Measurements from ENCODE around the gene RLIM.

Gene RLIM

DNA sequence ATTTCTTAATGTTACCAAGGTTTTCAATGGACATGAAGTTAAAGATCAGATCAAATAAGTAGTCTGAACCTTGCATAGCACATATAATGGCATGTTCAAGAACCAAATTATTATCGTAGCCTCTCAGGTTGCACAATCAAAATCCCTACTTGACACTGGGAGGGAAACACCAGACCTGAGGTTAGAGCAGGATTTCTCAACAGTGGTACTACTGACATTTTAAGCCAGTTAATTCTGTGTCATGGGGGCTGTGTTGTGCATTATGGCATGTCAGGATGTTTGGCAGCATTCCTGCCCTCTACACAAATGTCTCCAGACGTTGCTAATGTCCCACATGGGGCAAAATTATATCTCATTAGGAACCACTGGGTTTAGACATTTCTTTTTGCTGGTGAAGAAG, 20.8 kb downstream of the RLIM start:
- no peak overlapping the region for H2AFZ ChIP-seq
- H3K27me3 ChIP-seq (ENCODE audit: control insufficient read depth, insufficient read depth, low read length): no peaks in the 10 kb centered on the region
- TF ChIP-seq, protein P1, sequence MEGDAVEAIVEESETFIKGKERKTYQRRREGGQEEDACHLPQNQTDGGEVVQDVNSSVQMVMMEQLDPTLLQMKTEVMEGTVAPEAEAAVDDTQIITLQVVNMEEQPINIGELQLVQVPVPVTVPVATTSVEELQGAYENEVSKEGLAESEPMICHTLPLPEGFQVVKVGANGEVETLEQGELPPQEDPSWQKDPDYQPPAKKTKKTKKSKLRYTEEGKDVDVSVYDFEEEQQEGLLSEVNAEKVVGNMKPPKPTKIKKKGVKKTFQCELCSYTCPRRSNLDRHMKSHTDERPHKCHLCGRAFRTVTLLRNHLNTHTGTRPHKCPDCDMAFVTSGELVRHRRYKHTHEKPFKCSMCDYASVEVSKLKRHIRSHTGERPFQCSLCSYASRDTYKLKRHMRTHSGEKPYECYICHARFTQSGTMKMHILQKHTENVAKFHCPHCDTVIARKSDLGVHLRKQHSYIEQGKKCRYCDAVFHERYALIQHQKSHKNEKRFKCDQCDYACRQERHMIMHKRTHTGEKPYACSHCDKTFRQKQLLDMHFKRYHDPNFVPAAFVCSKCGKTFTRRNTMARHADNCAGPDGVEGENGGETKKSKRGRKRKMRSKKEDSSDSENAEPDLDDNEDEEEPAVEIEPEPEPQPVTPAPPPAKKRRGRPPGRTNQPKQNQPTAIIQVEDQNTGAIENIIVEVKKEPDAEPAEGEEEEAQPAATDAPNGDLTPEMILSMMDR (IDR thresholded peaks at IDR 0.05): no peak

DNA sequence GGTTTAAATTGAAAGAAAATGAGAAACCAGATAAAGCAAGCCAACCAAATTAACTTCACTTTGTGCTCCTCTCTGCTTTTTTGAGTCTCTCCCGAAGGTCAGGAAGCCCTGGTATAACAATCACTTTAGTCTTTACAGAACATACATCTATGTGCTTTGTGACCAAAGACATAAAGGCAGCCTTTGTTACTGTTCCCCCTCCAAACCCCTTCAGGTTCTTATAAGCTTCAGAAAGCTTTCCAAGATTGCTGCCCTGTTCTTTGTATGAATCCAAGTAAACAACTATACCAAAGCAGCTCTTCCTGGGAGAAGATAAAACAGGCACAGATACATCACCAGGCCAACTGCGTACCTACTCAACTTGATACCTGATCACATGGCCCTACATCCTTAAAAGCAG, 28.7 kb downstream of the RLIM start:
- Histone ChIP-seq H3K9me3 (ENCODE audit: control insufficient read depth, low read length) (no peaks in the 10 kb centered on the region), H3K4me1 (no peaks in the 10 kb centered on the region), H3K27me3 (ENCODE audit: control insufficient read depth, insufficient read depth, low read length) (no peaks in the 10 kb centered on the region), H3K36me3 (ENCODE audit: control insufficient read depth, insufficient read depth, low read length) (no peaks in the 10 kb centered on the region), H3K27ac (no peak overlapping the region), H3K4me2 (ENCODE audit: low read length) (no peak overlapping the region), H2AFZ (no peak overlapping the region), H3K4me3 (ENCODE audit: low read depth, low read length) (no peak overlapping the region), H3K79me2 (no peaks in the 10 kb centered on the region), H3K9ac (no peak overlapping the region)
- TF ChIP-seq, protein P1 (IDR thresholded peaks at IDR 0.05): no peak

More for the DNA sequence above, 20.8 kb downstream of the RLIM start:
- no peaks in the 10 kb centered on the region for H3K9me3 ChIP-seq (ENCODE audit: control insufficient read depth, low read length)
- no peaks in the 10 kb centered on the region for H3K4me1 ChIP-seq
- no peaks in the 10 kb centered on the region for H3K79me2 ChIP-seq
- no peak overlapping the region for H3K9ac ChIP-seq
- no peak overlapping the region for H3K4me2 ChIP-seq (ENCODE audit: low read length)
- H3K27ac ChIP-seq: no peak overlapping the region
- no peaks in the 10 kb centered on the region for H3K36me3 ChIP-seq (ENCODE audit: control insufficient read depth, insufficient read depth, low read length)
- H3K4me3 ChIP-seq (ENCODE audit: low read depth, low read length): no peak overlapping the region

DNA sequence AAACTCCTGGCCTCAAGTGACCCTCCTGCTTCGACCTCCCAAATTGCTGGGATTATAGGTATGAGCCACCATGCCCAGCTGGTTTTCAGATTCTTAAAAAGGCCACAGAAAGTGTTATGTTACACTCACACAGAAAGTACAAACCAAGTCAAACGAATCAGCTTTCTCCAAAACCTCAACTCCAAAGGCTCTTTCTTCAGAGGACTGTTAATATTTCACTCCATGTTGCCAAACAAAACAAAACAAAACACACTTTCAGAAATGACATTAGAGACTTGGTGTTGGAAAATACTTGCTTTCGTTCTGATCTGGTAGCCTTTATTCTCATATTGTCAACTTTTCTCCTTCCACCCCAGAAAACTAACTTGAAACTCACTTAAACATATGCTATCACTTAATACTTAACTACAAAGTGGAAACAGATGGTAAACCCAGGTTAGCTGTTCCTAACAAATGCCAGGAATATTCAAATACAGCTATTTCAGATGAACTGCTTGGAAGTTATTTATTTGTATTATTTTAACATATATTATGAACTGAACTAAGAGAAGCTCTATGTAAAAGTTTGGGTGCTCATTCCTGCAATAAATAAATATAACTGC, 34.7 kb downstream of the RLIM start:
- Histone ChIP-seq H3K79me2 (no peaks in the 10 kb centered on the region), H2AFZ (no peak overlapping the region), H3K9me3 (ENCODE audit: control insufficient read depth, low read length) (no peaks in the 10 kb centered on the region), H3K9ac (no peak overlapping the region), H3K27ac (no peak overlapping the region), H3K27me3 (ENCODE audit: control insufficient read depth, insufficient read depth, low read length) (no peaks in the 10 kb centered on the region), H3K4me2 (ENCODE audit: low read length) (no peak overlapping the region), H3K4me1 (no peaks in the 10 kb centered on the region), H3K36me3 (ENCODE audit: control insufficient read depth, insufficient read depth, low read length) (no peaks in the 10 kb centered on the region), H3K4me3 (ENCODE audit: low read depth, low read length) (no peak overlapping the region)
- TF ChIP-seq, protein P1 (IDR thresholded peaks at IDR 0.05): no peak

DNA sequence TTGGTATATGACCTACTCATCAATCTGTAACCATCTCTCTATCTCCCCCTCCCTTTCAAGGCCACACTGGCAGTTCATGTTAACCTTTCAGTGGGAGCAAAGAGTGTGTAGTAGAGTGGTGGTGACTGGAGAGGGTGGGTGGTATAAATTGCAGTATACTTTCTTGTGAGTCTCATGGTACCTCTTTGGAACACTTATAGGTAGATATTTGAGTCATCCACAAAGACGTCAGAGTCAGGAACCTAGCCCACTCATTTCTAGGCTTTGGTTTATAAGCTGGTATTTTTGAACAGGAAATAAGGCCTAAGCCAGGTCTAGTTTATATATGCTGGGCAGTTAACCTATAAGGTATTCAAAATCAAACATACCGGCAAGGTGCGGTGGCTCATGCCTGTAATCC, 36.3 kb downstream of the RLIM start:
- Histone ChIP-seq H3K27ac (no peak overlapping the region), H3K36me3 (ENCODE audit: control insufficient read depth, insufficient read depth, low read length) (no peaks in the 10 kb centered on the region), H3K4me1 (no peaks in the 10 kb centered on the region), H3K27me3 (ENCODE audit: control insufficient read depth, insufficient read depth, low read length) (no peaks in the 10 kb centered on the region), H2AFZ (no peak overlapping the region), H3K4me3 (ENCODE audit: low read depth, low read length) (no peak overlapping the region), H3K4me2 (ENCODE audit: low read length) (no peak overlapping the region), H3K79me2 (no peaks in the 10 kb centered on the region), H3K9me3 (ENCODE audit: control insufficient read depth, low read length) (no peaks in the 10 kb centered on the region), H3K9ac (no peak overlapping the region)
- TF ChIP-seq, protein P1 (IDR thresholded peaks at IDR 0.05): no peak

DNA sequence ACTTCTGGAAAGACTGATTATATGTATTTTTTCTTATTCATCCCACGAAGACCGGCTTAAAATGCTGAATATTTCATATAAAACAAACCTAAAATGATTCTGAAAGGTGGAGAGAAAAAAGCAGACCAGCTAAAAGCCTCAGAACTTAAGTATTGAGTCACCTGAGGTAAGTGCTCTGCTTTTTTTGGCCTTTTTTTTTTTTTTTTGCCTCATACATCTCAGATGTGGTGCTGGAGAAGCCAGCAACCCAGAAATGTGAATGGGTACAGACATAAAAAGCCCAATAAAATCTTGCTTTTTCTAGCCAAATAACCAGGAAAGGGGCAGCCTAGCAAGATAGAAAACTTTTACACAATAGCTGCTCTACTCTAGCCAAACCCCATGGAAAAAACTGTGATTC, 57.0 kb downstream of the RLIM start:
- TF ChIP-seq, protein P1 (IDR thresholded peaks at IDR 0.05): no peak
- Histone ChIP-seq H3K9me3 (ENCODE audit: control insufficient read depth, low read length) (no peaks in the 10 kb centered on the region), H3K4me3 (ENCODE audit: low read depth, low read length) (no peak overlapping the region), H2AFZ (no peak overlapping the region), H3K27ac (no peak overlapping the region), H3K4me2 (ENCODE audit: low read length) (no peak overlapping the region), H3K27me3 (ENCODE audit: control insufficient read depth, insufficient read depth, low read length) (no peaks in the 10 kb centered on the region), H3K9ac (no peak overlapping the region), H3K36me3 (ENCODE audit: control insufficient read depth, insufficient read depth, low read length) (no peaks in the 10 kb centered on the region), H3K4me1 (no peaks in the 10 kb centered on the region), H3K79me2 (no peaks in the 10 kb centered on the region)
